ENCODE results near the gene LIFR.

- TF ChIP-seq CTCF (IDR thresholded peaks at IDR 0.05 in 8 of 11, conservative IDR thresholded peaks at IDR 0.05 in 3 of 11) = no peak
- TF ChIP-seq POLR2AphosphoS5 (IDR thresholded peaks at IDR 0.05) = no peak
Observed at GRCh38 chr5:38535248-38535750, 21.1 kb downstream of the LIFR start.
